GM12892 (cell line): ENCODE results near the gene ADGRD1.

Experiments used
- DNase-seq: peaks from one replicate; pipeline ENCODE4 v3.0.0; 2011; ENCODE audit not compliant: insufficient read length
- FAIRE-seq: peaks from 2 replicates; lab custom pipeline; 2011; peaks lifted over from hg19 to GRCh38; lab: Jason Lieb, UNC
- POLR2A ChIP-seq: IDR thresholded peaks from 2 replicates; pipeline ENCODE4 v1.6.1; 2011; ENCODE audit warnings: low read depth, low read length, control low read depth
- POLR2AphosphoS5 ChIP-seq: IDR thresholded peaks from 2 replicates; pipeline ENCODE4 v1.6.1; 2011; ENCODE audit warnings: low read depth, low read length, control low read depth
- TAF1 ChIP-seq: IDR thresholded peaks from 2 replicates; pipeline ENCODE4 v1.6.1; 2011; ENCODE audit warnings: low read depth, mild to moderate bottlenecking, control low read depth, low read length, borderline replicate concordance

Gene ADGRD1

GRCh38 chr12:131012279-131013069 is 58.8 kb downstream of the ADGRD1 start:
- DNase-seq: no peak
- TF ChIP-seq POLR2AphosphoS5 (no peak), POLR2A (no peak), TAF1 (no peak)

DNA sequence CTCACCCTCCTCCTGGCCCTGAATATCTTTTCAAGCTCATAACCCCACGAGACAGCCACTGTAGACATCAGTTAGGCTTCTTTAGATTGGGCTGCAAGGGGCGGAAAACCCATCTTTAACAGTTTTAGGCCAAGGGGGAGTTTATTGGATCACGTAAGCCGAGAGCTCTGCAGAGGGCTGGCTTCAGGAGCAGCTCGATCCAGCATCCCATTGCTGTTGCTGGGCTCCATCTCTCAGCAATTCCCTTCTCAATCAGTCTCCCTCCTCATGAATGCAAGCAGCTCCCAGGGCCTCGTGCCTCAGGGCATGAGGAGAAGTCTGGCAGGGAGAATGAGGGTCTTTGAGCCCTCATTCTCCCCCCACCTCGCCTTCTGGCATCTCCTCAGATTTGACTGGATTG is 59.4 kb downstream of the ADGRD1 start:
- DNase-seq: no peak
- FAIRE-seq: no peak
- no peak for TF ChIP-seq POLR2A
- no peak for TF ChIP-seq POLR2AphosphoS5
- no peak for TF ChIP-seq TAF1

More at GRCh38 chr12:131012279-131013069, 58.8 kb downstream of the ADGRD1 start:
- no peak for FAIRE-seq

GRCh38 chr12:131014343-131014742 is 60.6 kb downstream of the ADGRD1 start:
- DNase-seq: no peak
- FAIRE-seq: no peak
- TF ChIP-seq POLR2AphosphoS5 (no peak), TAF1 (no peak), POLR2A (no peak)

GRCh38 chr12:131015581-131016337 is 62.1 kb downstream of the ADGRD1 start:
- DNase-seq: no peak
- TF ChIP-seq POLR2AphosphoS5 (no peak), TAF1 (no peak), POLR2A (no peak)
- no peak for FAIRE-seq

GRCh38 chr12:131017477-131017991 is 63.8 kb downstream of the ADGRD1 start:
- TF ChIP-seq TAF1 (no peak), POLR2A (no peak), POLR2AphosphoS5 (no peak)
- no peak for FAIRE-seq
- DNase-seq: no peak

DNA sequence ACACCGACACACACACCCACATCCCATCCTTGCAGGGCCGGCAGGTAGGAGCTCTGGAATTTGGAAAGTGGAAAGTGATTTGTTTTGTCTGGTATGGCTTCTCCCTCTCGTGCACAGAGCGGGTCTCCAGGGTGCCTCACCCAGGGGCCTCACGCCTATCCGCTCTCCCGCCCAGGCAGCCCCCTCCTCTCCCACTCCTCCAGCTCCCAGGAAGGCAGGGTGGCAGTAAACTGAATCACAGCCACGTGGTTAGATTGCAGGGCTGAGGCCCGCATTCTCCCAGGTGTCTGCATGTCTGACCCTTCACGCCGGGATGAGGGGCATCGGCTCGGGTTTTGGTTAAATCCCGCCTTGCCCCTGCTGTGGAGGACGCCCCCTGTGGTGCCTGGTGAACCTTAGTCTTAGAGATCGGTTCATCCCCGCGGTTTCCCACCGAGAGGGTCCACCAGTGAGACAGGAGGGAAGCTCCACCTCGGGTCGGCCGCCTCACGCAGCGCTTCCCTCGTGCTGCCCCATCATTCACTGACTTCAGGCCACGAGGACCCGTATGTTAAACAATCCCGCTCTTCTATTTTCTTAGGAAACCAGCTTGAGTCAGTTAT is 64.4 kb downstream of the ADGRD1 start:
- no peak for TF ChIP-seq TAF1
- no peak for TF ChIP-seq POLR2A
- no peak for TF ChIP-seq POLR2AphosphoS5
- FAIRE-seq: no peak
- no peak for DNase-seq

DNA sequence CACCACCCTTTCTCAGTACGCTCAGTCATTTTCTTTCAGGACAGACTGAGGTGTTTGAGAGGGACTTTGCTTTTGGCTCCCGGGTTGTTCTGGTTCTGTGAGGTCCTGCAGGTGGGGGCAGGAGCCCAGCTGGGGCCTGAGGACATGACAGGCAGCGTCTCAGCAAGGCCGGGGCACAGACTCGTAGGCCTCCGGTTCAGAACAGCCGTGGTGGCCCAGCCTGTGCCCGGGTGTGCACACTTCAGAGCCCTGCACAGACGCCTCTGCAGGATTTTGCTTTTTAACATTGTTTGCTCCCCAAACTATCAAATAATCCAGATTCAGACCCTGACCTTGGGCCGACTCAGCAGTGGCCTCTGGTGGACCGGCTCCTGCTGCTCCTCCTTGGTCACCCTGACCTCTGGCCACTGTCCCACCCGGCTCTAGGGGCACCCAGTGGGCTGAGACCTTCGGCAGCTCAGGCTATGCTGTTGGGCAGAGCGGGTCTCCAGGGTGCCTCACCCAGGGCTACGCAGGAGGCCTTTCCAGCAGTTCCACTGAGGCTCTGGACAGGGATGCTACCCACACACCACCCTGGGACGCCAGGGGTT is 65.2 kb downstream of the ADGRD1 start:
- no peak for DNase-seq
- FAIRE-seq: no peak
- TF ChIP-seq TAF1 (no peak), POLR2AphosphoS5 (no peak), POLR2A (no peak)

- FAIRE-seq: no peak
- no peak for TF ChIP-seq POLR2A
- no peak for TF ChIP-seq TAF1
- TF ChIP-seq POLR2AphosphoS5: no peak
- DNase-seq: no peak
Measured at GRCh38 chr12:131020326-131021153, 66.8 kb downstream of the ADGRD1 start.

- TF ChIP-seq TAF1 (no peak), POLR2AphosphoS5 (no peak), POLR2A (no peak)
- DNase-seq: no peak
Measured at GRCh38 chr12:131021154-131021541, 67.4 kb downstream of the ADGRD1 start.

GRCh38 chr12:131024026-131024425 is 70.3 kb downstream of the ADGRD1 start:
- FAIRE-seq: no peak
- TF ChIP-seq TAF1 (no peak), POLR2AphosphoS5 (no peak), POLR2A (no peak)
- no peak for DNase-seq

More at GRCh38 chr12:131021154-131021541, 67.4 kb downstream of the ADGRD1 start:
- no peak for FAIRE-seq

DNA sequence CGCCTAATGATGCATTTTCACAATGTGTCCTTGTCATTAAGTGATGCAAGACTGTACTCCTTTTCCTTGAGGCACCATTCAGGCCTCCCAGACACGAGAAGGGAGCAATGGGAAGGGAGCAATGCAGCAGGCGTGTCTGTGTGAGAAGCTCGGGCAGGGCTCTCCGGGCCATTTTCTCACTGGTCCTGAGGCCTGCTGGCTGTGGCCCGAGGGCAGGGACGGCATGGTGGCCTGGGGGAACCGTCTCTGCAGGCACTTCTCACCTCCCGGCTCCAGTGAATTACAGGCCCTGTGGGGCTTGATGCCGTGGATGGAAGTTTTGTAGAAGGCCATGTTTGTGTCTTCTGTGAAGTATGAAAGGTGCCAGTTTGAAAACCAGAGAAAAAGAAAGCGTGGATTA is 71.0 kb downstream of the ADGRD1 start:
- no peak for DNase-seq
- no peak for FAIRE-seq
- TF ChIP-seq POLR2A (no peak), TAF1 (no peak), POLR2AphosphoS5 (no peak)

DNA sequence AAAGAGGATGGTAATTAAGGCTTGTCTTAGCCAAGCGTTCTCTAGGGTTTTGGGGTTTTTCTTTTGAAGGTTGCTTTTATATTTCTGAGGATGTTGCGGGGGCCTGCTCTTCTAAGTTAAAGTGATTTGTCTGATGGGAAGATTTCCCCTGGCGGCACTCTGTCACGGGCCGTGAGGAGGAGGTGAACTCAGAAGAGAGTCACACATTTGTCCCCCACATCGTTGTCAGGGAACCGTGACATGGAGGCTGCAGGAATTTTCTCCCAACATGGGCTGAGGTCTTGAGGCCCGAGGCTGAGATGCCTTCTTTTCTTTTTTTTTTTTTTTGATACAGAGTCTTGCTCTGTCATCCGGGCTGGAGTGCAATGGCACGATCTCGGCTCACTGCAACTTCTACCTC is 71.5 kb downstream of the ADGRD1 start:
- no peak for FAIRE-seq
- DNase-seq: no peak
- TF ChIP-seq POLR2AphosphoS5 (no peak), TAF1 (no peak), POLR2A (no peak)
